ENCODE measurements around the gene FUT7. TPM values are rescaled to one million over a fixed set of nuclear protein-coding genes. Genes with fewer than 3 reads are reported as not detected.

The FUT7 gene
- total RNA-seq, 1 donor from 2014 or later = 5.0 TPM

DNA sequence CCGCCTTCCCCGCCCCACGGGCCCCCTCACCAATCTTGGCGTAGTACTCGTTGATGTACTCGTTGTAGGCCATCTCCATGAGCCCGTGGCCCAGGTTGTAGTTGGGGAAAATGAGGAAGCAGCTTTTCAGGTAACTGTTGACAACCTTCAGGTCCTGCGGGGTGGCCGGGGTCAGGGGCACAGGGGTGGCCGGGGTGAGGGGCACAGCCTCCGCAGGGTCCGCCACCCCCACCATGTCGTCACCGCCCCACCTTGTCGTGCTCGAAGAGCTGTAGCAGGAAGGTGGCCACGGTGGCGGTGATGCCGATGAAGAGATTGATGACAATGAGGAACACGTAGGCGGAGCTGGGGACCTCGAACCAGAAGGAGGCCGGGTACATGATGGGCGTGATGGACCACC is 20.7 kb downstream of the FUT7 start:
- H3K27me3 Mint-ChIP-seq = no peaks in the 10 kb centered on the region
- no peak for ATAC-seq (ENCODE audit: low read depth)
- no peak overlapping the region for H3K4me3 Mint-ChIP-seq
- TF ChIP-seq, protein P1, sequence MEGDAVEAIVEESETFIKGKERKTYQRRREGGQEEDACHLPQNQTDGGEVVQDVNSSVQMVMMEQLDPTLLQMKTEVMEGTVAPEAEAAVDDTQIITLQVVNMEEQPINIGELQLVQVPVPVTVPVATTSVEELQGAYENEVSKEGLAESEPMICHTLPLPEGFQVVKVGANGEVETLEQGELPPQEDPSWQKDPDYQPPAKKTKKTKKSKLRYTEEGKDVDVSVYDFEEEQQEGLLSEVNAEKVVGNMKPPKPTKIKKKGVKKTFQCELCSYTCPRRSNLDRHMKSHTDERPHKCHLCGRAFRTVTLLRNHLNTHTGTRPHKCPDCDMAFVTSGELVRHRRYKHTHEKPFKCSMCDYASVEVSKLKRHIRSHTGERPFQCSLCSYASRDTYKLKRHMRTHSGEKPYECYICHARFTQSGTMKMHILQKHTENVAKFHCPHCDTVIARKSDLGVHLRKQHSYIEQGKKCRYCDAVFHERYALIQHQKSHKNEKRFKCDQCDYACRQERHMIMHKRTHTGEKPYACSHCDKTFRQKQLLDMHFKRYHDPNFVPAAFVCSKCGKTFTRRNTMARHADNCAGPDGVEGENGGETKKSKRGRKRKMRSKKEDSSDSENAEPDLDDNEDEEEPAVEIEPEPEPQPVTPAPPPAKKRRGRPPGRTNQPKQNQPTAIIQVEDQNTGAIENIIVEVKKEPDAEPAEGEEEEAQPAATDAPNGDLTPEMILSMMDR (IDR thresholded peaks at IDR 0.05) = no peak
- H3K4me1 Mint-ChIP-seq = no peaks in the 10 kb centered on the region
- ChIA-PET CTCF (no interaction called here), POLR2A (no interaction called here)
- DNase-seq = no peak
- H3K9me3 Mint-ChIP-seq = no peaks in the 10 kb centered on the region
- H3K27ac Mint-ChIP-seq = no peak overlapping the region
- peaks cover 5% of the 10 kb centered on the region for H3K36me3 Mint-ChIP-seq (ENCODE audit: low read depth)
- intact Hi-C loops (cut with micrococcal nuclease) = no loop called here

- H3K4me3 Mint-ChIP-seq = no peak overlapping the region
- no peaks in the 10 kb centered on the region for H3K9me3 Mint-ChIP-seq
- H3K36me3 Mint-ChIP-seq (ENCODE audit: low read depth) = peaks cover 5% of the 10 kb centered on the region
- H3K27ac Mint-ChIP-seq = no peak overlapping the region
- DNase-seq = no peak
- ChIA-PET CTCF (interaction anchor here (0.5 to 0.6 kb wide), 2 partner anchors 9 to 231 kb away, joined by 3 to 5 read pairs; no protein-coding TSS in a partner anchor), POLR2A (no interaction called here)
- intact Hi-C loops (cut with micrococcal nuclease) = no loop called here
- TF ChIP-seq, protein P1 (IDR thresholded peaks at IDR 0.05) = no peak
- no peaks in the 10 kb centered on the region for H3K4me1 Mint-ChIP-seq
- ATAC-seq (ENCODE audit: low read depth) = no peak
- no peaks in the 10 kb centered on the region for H3K27me3 Mint-ChIP-seq
Measured at GRCh38 chr9:137009938-137010732, 21.8 kb downstream of the FUT7 start.

DNA sequence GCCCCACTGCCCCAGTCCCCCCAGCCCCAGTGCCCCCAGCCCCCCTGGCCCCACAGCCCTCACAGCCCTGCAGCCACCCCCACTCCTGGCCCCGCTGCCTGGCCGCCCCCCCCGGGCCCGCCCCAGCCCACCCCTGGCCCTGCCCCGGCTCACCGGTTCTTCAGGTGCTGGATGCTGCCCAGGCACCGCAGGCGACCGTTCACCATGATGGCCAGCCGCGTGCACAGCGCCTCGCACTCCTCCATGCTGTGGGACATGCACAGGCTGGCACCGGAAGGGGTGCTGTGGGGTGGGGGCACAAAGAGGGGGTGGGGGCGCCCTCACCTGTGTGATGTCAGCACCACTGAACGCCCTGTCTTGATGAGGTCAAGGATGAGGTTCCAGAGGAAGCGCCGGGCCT is 22.7 kb downstream of the FUT7 start:
- Mint-ChIP-seq H3K36me3 (ENCODE audit: low read depth) (peaks cover 5% of the 10 kb centered on the region), H3K4me1 (no peaks in the 10 kb centered on the region), H3K27ac (no peak overlapping the region), H3K4me3 (no peak overlapping the region), H3K27me3 (no peaks in the 10 kb centered on the region), H3K9me3 (no peaks in the 10 kb centered on the region)
- POLR2A ChIA-PET = interaction anchor here (0.5 kb wide), 1 partner anchor 10 kb away, joined by 4 read pairs; no protein-coding TSS in a partner anchor
- TF ChIP-seq, protein P1 (IDR thresholded peaks at IDR 0.05) = no peak
- CTCF ChIA-PET = interaction anchor here (0.5 to 0.6 kb wide), 2 partner anchors 8 to 230 kb away, joined by 3 to 5 read pairs; no protein-coding TSS in a partner anchor
- DNase-seq (no peak), ATAC-seq (ENCODE audit: low read depth) (no peak)
- intact Hi-C loops (cut with micrococcal nuclease) = no loop called here

DNA sequence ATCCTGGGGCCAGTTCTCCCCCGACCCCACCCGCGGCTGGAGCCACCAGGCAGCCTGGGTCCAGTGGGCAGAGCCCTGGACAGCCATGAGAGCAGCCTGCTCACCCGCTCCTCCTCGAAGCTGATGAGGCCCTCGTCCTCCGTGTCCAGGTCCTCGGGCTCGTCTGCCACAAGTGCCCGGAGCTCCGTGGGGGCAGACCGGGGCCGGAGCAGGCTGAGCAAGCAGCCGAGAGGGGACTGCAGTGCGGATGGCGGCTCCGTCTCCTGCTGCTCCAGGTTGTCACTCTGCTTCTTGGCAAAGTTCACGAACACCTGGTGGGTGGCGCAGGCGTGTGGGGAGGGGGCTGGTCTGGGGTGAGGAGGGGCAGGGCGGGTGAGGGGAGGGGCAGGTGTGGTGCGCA is 23.6 kb downstream of the FUT7 start:
- intact Hi-C loops (cut with micrococcal nuclease) = no loop called here
- DNase-seq (no peak), ATAC-seq (ENCODE audit: low read depth) (no peak)
- H3K9me3 Mint-ChIP-seq = no peaks in the 10 kb centered on the region
- H3K4me1 Mint-ChIP-seq = no peaks in the 10 kb centered on the region
- no peak overlapping the region for H3K27ac Mint-ChIP-seq
- H3K36me3 Mint-ChIP-seq (ENCODE audit: low read depth) = peaks cover 4% of the 10 kb centered on the region
- TF ChIP-seq, protein P1 (IDR thresholded peaks at IDR 0.05) = no peak
- no peaks in the 10 kb centered on the region for H3K27me3 Mint-ChIP-seq
- CTCF ChIA-PET = no interaction called here
- H3K4me3 Mint-ChIP-seq = no peak overlapping the region
- POLR2A ChIA-PET = no interaction called here

DNA sequence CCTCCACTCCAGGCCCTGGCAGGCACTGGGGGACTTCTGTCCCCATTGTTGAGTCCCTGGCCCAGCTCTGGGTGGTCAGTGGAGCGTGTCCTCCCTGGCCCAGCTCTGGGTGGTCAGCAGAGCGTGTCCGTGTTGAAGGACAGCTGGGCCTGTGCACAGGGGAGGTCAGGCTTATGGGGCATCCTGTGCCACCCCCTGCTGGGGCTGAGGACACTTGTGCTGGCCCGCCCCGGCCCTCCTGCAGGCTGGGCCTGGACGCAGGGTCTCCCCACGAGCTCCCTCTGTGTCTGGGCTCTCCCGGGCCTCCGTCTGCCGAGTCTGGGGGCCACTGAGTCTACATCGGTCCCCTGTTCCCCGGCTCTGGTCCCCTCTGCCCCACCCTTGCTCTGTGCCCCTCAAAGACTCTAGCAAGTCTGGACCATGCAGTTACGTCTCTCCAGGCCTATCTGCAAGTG is 24.0 kb downstream of the FUT7 start:
- ATAC-seq (ENCODE audit: low read depth) (no peak), DNase-seq (no peak)
- ChIA-PET CTCF (no interaction called here), POLR2A (no interaction called here)
- H3K27me3 Mint-ChIP-seq = no peaks in the 10 kb centered on the region
- no peaks in the 10 kb centered on the region for H3K4me1 Mint-ChIP-seq
- intact Hi-C loops (cut with micrococcal nuclease) = no loop called here
- H3K27ac Mint-ChIP-seq = no peak overlapping the region
- H3K36me3 Mint-ChIP-seq (ENCODE audit: low read depth) = peaks cover 4% of the 10 kb centered on the region
- H3K4me3 Mint-ChIP-seq = no peak overlapping the region
- no peaks in the 10 kb centered on the region for H3K9me3 Mint-ChIP-seq
- TF ChIP-seq, protein P1 (IDR thresholded peaks at IDR 0.05) = no peak

All from activated B cell treated with CpG ODN at 0.5 μM for 24 hours (primary cell).